Hematopoietic multipotent progenitor cell treated with erythropoietin and hydrocortisone succinate and interleukin-3 and kit ligand, for 4 days (in vitro differentiated cells): Measurements from ENCODE around the gene JAK2.
"Not testable (repeated sequence)": the region's sequence is repeated elsewhere in the genome, so short reads cannot be mapped to it uniquely, and the experiment has no call there.

Source experiments
- DNase-seq: peaks from one replicate; pipeline ENCODE4 v3.0.0-alpha.2; 2015

JAK2 gene

DNA sequence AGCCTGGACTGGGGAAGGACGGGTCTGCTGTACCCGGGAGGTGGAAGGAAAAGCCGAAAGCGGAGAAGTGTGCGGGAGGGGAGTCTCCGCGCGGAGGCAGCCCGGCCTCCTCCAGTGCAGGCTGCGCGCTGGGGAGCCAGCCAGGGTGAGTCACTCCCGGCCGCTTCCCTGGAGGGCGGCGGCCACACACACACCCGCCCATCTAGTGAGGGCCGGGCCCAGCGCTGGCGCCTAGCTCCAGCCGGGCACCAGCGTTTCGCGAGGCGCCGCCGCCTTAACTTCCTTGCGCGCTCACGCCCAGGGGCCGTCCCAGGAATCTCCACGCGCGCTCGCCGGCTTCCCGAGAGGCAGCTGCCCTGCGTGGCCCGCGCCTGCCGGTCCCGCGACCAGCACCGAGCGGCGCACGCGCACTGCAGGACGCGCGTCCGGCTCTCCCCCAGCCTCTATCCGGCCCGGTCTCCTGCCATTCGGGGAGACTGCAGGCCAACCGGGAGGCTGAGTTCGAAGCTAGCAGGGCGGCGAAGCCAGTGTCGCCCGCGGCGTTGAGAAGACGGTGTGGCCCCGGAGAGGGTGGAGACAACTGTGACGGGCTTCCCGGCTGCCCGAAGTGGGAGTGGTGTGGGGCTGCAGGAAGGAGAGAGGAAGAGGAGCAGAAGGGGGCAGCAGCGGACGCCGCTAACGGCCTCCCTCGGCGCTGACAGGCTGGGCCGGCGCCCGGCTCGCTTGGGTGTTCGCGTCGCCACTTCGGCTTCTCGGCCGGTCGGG is at the start of gene JAK2:
TSS of gene JAK2 (plus strand) at position 652 of the 765 bp plus-strand sequence. CDS start 36,716 bp downstream, outside the sequence.
- DNase-seq = peak; percentile 98

DNA sequence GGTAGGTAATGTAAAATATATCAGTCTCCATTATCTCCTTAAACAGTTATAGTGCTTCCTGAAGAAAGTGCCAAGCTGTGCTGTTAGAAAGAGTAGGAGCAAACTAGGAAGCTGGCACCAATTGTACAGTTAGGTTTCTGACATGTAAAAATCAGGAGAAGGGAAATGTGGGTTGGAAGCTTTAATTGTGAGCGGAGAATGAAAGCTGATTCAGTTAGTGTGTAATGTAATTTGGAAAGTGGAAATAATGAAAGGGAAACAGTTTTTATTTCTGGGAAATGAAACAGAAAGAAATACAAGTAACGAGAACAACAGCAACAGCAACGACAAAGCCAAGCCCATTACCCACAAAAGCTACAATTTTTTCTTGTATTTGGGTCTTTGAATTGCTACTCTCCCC is 48.8 kb upstream of the JAK2 start:
- no peak for DNase-seq

DNA sequence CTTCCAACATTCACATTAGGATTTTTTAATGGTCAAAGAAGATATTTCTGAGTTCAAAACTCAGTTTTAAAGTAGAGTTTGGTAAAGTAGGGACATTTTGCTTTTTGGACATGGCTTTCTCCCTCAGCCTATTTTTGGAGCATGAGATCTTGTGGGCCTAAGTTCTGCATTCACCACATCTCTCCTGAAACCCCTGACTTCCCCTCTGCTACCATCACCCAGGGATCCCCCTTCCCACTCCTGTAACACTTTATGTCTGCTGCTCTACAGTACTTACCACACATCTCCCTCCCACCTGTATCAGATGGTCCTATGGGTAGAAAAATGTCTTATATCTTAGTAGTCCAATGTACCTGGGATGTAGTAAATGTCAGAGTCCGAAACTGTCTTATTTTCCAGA is 48.2 kb upstream of the JAK2 start:
- DNase-seq = no peak

DNA sequence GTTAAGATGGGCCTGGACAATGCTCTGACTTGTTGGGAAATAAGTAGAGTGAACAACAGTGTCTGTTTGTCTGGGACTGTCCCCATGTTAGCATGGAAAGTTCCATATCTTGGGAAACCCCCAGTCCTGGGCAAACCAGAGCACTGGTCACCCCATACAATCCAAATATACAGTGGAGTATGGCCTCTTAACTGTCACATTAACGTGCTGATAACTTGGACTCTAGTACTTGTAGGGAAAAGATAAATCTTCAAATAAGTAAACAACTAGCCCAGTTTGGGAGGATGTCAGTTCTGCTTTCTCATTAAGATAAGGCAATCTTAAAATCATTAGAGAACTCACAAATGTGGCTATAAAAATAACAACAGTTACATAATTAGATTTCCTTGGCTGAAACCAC is 47.6 kb upstream of the JAK2 start:
- DNase-seq = peak; percentile 54

DNA sequence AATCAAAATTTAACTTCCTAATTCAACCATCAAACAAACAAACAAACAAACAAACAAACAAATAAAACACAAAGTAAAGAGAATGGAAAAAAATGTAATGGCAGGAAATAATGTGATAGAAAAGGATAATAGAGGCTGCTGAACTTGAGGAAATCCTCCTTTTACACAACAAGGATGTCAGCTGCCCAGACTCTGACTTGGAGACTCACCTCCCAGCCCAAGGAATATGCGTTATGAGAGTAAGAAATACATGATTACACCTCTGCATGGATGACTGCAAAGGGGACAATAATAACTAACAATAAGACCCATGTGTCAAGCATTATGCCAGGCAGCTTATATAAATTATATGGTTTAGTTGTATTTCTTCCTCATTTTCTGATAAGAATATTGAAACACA is 46.6 kb upstream of the JAK2 start:
- DNase-seq = no peak

DNA sequence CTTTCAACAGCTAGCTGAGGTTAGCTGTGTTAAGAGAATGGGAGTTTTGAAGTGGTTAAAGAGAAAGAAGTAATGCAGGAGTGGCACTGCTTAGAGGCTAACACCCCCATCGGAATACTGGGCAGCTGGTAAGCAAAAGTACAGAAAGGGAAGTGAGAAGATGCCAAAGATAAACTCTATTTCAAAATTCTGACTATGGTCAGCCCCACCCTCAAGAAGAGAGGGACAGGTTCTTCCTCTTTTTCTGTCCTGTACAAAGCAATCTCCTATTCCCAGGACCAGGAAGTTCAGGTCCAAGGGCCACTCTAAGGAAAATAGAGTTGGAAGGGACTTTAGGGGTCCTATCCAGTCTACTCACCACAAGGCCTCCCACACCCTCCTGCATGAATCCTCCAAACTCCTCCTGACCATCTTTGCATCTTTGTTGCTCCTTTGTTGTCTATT is 45.9 kb upstream of the JAK2 start:
- DNase-seq = peak; percentile 90

DNA sequence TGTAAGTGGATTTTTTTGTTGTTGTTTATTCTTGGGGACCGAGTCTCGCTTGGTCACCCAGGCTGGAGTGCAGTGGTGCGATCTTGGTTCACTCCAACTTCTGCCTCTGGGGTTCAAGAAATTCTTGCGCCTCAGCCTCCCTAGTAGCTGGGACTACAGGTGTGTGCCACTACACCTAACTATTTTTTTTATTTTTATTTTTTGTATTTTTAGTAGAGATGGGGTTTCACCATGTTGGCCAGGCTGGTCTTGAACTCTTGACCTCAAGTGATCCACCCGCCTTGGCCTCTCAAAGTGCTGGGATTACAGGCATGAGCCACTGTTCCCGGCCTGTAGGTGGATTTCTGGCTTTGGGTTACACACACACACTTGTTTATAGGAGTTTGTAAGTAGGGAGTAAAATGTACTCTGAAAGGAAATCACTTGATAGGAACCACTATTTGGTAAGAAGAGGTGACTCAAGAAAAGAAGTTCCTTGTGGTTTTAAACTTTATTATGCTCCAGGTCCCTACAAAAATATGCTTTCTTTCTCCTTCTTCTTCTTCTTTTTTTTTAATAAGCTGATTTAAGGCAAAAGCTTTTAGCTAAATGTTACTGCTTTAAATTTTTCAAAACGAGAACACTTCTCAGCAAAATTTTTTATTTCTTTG is 42.9 kb upstream of the JAK2 start:
- peak; percentile 58 for DNase-seq

DNA sequence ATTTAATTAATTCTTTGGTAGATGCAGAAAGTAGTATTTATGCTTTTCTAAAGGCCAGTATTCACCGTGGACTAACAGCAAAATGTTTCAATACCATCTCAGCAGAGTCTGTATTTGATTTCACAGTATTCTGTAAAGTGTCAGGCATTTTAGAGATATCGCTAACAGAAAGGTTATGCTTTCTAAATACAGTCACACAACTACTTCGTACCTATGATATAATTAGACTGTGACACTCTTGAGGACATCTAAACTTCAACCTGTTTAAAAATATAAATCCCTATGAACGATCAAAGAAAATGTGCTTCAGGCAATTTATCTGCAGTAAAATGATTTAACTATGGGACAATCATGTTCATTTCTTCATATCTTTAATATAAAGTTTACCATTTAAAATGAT is 41.7 kb upstream of the JAK2 start:
- DNase-seq = no peak

DNA sequence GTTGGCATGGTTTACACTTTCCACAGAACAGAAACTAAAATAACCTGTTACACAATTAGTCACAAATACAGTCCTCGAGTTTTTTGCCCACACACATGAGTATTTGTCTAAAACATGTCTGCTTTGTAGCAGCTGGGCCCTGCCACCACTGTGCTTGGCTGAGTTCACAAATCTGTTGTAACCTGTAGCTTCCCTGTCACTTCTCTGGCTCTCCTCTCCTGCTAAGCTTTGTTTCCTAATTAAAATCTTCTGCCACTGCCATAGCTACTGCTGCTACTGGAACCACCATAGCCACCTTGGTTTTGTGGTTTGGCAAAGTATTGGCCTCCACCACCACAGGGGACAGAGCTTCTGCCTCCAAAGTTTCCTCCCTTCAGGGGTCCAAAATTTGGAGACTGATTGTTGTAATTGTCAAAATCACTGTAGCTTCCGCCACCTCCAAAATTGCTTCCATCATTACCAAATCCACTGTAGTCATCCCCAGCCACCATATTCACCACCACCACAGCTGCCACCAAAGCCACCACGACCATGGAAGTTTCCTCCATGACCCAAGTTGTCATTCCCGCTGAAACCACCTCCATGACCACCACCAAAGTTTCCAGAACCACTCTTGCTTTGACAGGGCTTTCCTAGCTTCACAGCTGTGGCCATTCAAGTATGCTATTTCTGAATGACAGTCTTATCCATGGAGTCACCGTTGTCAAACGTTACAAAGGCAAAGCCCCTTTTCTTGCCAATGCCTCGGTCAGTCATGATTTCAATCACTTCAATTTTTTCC is 40.5 kb upstream of the JAK2 start:
- not testable (repeated sequence) for DNase-seq

DNA sequence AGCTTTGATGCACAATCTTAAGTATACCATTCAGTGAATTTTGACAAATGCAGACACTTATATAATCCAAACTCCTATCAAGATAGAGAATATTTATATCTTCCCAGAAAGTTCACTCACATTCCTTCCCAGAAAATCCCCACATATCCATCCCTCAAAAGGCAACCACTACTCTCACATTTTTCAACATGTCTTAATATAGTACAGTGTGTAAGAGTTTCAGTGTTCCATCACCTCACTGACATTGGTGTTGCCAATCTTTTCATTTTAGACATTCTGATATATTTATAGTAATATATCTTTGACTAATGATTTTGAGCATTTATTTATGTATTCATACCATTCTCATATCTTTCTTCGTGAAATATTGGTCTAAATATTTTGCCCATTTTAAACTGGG is 38.1 kb upstream of the JAK2 start:
- no peak for DNase-seq

DNA sequence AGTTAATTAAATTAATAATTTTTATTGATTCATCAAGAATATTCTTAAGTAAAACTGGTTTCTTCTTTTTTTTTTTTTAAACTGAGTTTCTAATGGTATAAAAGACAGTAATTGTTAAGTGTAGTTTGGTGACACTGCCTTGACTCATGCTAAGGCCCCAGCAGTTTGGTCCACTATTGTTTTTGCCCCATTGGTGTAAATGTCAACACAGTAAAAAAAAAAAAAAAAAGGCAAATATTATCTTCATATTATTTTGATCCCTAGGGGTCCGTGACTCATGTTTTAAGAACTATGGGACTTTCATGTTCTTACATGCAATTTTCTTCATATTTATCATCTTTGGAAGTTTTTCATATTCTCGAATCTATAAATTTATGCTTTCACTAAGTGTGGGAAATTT is 29.2 kb upstream of the JAK2 start:
- DNase-seq = no peak

DNA sequence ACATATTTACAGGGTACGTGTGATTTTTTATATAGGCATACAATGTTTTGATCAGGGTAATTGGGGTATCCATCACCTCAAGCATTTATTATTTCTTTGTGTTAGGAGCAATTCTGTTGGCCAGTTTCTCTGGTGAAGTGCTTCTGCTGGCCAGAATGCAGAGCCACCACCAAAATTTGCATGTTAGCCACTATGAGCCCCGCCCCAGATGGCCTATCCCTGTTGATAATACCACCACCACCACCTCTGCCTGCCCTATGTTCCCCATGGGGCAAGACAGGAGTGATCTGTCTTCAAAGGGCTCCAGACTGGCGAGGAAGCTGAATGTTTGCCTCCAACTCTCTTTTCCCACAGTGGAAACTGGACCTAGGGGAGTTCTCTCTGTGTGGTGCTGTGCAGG is 26.0 kb upstream of the JAK2 start:
- peak; percentile 25 for DNase-seq

DNA sequence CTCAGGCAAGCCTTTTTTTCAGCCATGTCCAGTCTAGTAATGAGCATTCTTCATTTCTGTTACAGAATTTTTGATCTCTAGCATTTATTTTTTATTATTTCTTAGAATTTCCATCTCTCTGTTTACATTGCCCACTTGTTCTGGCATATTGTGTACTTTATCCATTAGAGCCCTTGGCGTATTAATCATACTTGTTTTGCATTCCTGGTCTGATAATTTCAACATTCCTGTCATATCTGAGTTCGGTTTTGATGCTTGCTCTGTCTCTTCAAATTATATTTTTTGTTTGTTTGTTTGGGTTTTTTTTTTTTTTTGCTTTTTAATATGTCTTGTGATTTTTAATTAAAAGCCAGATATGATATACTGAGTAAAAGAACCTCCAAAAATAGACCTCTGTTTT is 23.0 kb upstream of the JAK2 start:
- no peak for DNase-seq

DNA sequence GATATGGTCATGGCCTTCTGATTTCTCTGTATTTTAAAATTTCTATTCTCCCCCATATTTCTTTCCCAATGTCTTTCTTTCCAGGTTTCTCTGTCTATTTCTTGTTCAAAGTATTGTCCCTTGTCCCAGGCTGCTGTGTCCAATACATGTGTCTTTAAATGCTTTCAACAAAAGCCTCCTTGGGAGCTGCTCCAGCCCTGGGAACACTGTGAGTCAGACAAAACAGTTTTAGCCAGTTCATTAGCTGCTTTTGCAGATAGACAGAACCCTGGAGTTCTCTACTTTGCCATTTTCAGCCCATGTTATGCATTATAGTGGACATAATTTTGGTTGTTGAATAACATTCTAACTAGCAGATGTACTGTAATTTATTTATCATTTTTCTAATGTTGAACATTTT is 20.5 kb upstream of the JAK2 start:
- DNase-seq = no peak

DNA sequence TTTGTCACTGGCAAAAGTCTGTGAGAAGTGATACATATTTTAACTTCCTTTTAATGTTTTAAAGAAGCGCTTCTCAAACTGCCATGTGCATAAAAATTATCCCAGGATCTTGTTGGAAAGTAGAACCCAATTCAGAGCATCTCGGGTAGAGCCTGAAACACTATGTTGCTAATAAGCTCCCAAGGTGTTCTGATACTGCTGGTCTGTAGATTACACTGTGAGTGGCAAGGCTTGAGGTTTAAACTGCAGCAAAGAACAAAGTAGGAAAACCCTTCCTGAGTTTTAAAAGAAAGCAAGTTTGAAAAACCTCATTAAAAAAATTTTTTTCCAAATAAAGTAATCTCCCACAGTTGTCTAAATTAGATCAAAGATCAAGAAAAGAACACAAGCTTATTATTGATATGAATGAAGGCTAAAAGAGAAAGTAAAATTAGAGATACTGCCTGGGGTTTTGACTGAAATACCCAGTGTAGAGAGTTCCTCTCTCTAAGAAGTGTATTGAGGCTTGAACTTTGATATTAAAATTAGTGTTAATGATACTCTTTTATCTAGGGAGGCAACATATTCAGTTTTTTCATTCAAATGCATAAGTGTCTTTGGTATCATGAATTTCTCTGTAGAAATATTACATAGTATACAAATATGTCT is 19.8 kb upstream of the JAK2 start:
- DNase-seq = no peak

DNA sequence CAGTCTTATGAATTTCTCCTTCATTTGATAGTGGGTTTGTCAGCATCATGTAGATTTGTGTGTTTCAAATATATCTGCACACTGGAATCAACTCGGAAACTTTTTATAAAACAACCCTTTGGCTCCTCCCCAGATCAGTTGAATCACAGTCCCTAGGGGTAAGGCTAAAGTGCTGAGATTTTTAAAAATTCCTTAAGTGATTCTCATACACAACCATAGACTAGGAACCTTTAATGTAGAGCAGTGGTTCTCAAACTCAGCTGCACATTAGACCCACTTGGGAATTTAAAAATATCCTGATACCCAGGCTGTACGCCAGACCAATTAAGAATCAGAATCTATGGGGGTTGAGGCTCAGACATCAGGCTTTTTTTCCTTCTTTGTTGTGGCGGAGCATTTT is 17.5 kb upstream of the JAK2 start:
- no peak for DNase-seq

DNA sequence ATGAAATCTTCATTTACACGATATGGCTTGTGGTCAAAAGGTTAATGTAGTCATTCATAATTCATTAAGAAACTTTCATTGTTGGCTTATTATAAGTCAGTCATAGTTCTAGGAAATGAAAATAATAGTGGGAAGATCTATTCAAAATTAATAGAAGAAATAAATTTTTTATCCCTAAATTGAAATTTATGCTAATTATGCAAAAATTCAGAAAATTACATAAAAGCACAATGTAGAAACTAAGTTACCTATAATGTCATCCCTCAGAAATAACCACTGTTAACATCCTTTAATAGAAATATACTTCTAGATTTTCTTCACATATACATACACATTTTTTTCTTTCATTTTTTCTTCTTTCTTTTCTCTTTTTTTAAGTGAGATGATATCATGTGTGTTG is 15.9 kb upstream of the JAK2 start:
- DNase-seq = no peak

DNA sequence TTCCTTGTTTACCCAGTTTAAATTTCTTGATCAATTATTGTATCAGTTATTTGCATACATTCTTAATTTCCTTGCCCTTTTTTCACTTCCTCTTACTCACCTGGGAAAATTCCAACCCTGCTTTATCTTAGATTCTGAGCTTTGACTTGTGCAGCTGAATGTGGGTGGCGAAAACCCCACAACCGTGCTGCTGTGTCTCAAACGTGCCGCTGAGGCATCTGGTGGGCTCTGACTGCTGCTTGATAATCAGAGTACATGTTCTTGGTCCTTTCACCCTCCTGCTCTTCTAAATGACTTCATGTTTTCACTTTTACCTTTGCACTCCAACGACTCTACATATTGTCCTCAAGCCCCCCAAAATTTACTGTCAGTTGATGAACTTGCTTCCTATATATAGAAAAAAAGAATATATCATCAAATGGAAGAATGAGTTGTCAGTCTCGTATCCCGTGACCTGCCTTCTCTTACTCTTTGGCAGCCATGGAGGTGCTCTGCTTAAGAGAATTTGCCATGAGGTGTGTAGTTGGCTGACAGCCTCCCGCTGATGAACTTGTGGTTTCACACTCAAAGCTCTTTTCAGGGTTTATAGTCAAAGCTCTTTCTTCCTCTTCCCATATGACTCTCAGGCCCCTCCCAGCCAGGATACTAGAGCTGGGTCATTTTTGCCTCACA is 14.0 kb upstream of the JAK2 start:
- peak; percentile 36 for DNase-seq

DNA sequence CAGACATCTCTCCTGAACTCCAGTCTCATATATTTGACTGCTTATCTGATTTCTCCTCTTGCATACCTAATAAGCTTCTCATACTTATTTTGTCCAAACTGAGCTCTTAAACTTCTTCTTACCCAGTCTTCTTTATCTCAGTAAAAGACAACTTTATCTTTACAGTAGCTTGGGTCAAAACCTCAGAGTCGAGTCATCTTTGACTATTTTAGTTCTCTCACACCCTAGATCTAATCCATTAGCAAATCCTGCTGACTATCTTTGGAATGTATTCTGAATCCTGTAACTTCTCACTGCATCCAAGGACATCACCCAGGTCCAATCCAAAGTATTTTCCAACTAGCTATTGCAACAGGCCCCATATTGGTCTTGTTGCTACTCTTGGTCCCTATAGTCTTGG is 11.8 kb upstream of the JAK2 start:
- peak; percentile 39 for DNase-seq

DNA sequence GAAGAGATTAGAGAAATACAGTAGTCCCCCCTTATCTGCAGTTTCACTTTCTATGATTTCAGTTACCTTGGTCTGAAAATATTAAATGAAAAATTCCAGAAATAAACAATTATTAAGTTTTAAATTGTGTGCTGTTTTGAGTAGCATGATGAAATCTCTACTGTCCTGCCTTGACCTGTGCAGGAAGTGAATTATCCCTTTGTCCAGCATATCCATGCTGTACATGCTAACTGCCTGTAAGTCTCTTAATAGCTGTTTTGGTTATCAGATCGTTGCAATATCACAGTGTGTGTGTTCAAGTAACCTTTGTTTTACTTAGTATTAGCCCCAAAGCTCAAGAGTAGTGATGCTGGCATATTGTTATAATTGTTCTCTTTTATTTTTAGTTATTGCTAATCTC is 11.2 kb upstream of the JAK2 start:
- peak; percentile 18 for DNase-seq

DNA sequence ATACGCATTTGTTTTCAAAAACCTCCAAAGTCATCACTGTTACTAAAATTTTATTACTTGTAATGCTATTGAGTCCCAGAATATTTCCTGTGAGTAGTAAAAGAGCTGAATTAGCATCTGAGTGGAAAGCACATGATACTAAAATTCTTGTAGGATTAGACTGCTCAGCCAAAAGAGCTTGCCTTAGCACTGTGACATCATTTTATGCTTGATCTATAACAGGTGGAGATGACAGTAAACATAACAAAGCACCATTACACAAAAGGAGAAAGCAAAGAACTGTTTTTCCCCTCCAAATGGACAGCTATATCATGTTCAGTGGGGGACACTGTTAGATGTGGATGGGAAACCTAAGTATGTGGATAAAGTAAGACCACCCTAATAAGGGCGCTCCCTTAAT is 5.8 kb upstream of the JAK2 start:
- no peak for DNase-seq

DNA sequence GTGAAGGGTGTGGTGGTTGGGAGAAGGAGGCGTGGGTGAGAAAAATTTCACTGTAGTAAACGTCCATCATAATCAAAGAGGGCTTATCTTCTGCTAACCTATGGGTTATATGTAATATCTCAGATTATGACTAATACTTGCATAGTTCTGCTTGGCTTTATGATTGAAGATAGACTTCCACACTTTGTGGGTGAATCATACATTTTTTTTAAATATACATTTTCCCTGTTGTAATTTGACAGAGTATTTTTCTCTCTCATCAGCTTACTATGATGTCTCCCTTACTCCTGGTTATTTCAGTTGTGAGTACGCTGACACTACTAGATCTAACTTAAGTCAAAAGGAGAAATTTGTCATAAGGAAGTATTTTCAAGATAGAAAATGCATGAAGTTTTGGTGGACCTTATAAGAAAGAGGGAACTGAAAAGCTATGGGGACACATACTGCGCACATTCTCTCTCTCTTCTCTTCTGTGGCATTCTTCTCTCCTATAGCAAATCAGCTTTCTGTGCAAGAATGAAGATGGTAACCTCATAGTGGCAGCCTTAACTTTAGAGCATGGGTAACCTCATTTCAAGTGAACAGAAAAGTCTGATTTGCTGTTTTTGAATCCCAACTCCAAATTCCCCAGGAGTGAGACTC is 4.9 kb upstream of the JAK2 start:
- peak; percentile 44 for DNase-seq
